Mesenchymal stem cell (in vitro differentiated cells and primary cell): ENCODE results near the gene CCDC63.

Experiments used
- DNase-seq: peaks from one replicate; pipeline ENCODE4 v3.0.0-alpha.2; 2013
- H2AFZ ChIP-seq: one replicate; pipeline ENCODE4 v1.6.1; 2013; ENCODE audit warnings: low read depth, mild to moderate bottlenecking, control low read depth, inconsistent platforms, low read length, moderate library complexity
- H2AK5ac ChIP-seq: 2 replicates; pipeline ENCODE4 v1.6.1; 2013; ENCODE audit warnings: low read length, moderate library complexity, mild to moderate bottlenecking, inconsistent platforms; ENCODE audit not compliant: severe bottlenecking
- H2BK120ac ChIP-seq: one replicate; pipeline ENCODE4 v1.6.1; 2013; ENCODE audit warnings: low read depth, mild to moderate bottlenecking, inconsistent platforms, low read length, moderate library complexity
- H2BK12ac ChIP-seq, 2 experiments: one replicate each; pipeline ENCODE4 v1.6.1; 2013; ENCODE audit warnings: inconsistent platforms in 2 of 2, low read length in 2 of 2, mild to moderate bottlenecking in 2 of 2, moderate library complexity in 2 of 2, control low read depth in 1 of 2
- H2BK15ac ChIP-seq: one replicate; pipeline ENCODE4 v1.6.1; 2013; ENCODE audit warnings: mild to moderate bottlenecking, low read depth, inconsistent platforms; ENCODE audit not compliant: poor library complexity, severe bottlenecking
- H2BK5ac ChIP-seq: 2 replicates; pipeline ENCODE4 v1.6.1; 2013; ENCODE audit warnings: low read depth, mild to moderate bottlenecking, low read length, control low read depth, inconsistent platforms; ENCODE audit not compliant: poor library complexity, severe bottlenecking
- H3K14ac ChIP-seq, 2 experiments: one replicate each; pipeline ENCODE4 v1.6.1; 2013; ENCODE audit warnings: inconsistent platforms in 2 of 2, low read length in 2 of 2, control low read depth in 1 of 2, mild to moderate bottlenecking in 1 of 2, moderate library complexity in 1 of 2
- H3K18ac ChIP-seq, 2 experiments: one replicate each; pipeline ENCODE4 v1.6.1; 2013; ENCODE audit warnings: inconsistent platforms in 2 of 2, low read length in 2 of 2, control low read depth in 1 of 2, low read depth in 1 of 2, mild to moderate bottlenecking in 1 of 2
- H3K23ac ChIP-seq, 2 experiments: one replicate each; pipeline ENCODE4 v1.6.1; 2013; ENCODE audit warnings: inconsistent platforms in 2 of 2, low read length in 2 of 2, mild to moderate bottlenecking in 2 of 2, moderate library complexity in 2 of 2, control low read depth in 1 of 2
- H3K27ac ChIP-seq: 2 replicates; pipeline ENCODE4 v1.5.1; 2013; ENCODE audit warnings: mild to moderate bottlenecking, moderate library complexity, low read length, control low read depth, inconsistent platforms; ENCODE audit not compliant: poor library complexity, severe bottlenecking
- H3K27me3 ChIP-seq, 2 experiments: 2 replicates each; pipeline versions ENCODE4 v1.6.1 to v1.7.0; 2013; ENCODE audit warnings: low read length in 2 of 2, mild to moderate bottlenecking in 2 of 2, moderate library complexity in 2 of 2, control low read depth in 1 of 2, inconsistent platforms in 1 of 2; ENCODE audit not compliant: control insufficient read depth in 1 of 2, insufficient read depth in 1 of 2
- H3K36me3 ChIP-seq, 2 experiments: 2 replicates each; pipeline versions ENCODE4 v1.6.1 to v1.7.0; 2013; ENCODE audit warnings: low read length in 2 of 2, control low read depth in 1 of 2, inconsistent platforms in 1 of 2, low read depth in 1 of 2, mild to moderate bottlenecking in 1 of 2; ENCODE audit not compliant: insufficient read depth in 2 of 2, control insufficient read depth in 1 of 2
- H3K4ac ChIP-seq, 2 experiments: one replicate each; pipeline ENCODE4 v1.6.1; 2013; ENCODE audit warnings: inconsistent platforms in 2 of 2, low read length in 2 of 2, mild to moderate bottlenecking in 2 of 2, moderate library complexity in 2 of 2, control low read depth in 1 of 2, low read depth in 1 of 2
- H3K4me1 ChIP-seq: 2 replicates; pipeline ENCODE4 v1.6.1; 2013; ENCODE audit warnings: low read depth, low read length, control low read depth; ENCODE audit not compliant: control insufficient read depth, insufficient read depth
- H3K4me2 ChIP-seq: 2 replicates; pipeline ENCODE4 v1.6.1; 2013; ENCODE audit warnings: low read length, mild to moderate bottlenecking, inconsistent platforms; ENCODE audit not compliant: poor library complexity, severe bottlenecking
- H3K4me3 ChIP-seq, 2 experiments: 2 replicates each; pipeline versions ENCODE4 v1.5.1 to v1.7.0; 2013; ENCODE audit warnings: low read length in 2 of 2, mild to moderate bottlenecking in 2 of 2, control low read depth in 1 of 2, low read depth in 1 of 2; ENCODE audit not compliant: insufficient read depth in 1 of 2
- H3K79me1 ChIP-seq: replicated peaks from 2 replicates; pipeline ENCODE4 v1.6.1; 2013; ENCODE audit warnings: mild to moderate bottlenecking, control low read depth, low read length, inconsistent platforms; ENCODE audit not compliant: poor library complexity, severe bottlenecking
- H3K9ac ChIP-seq: 2 replicates; pipeline ENCODE4 v1.7.0; 2013; ENCODE audit warnings: mild to moderate bottlenecking, low read length, moderate library complexity
- H3K9me3 ChIP-seq: 2 replicates; pipeline ENCODE4 v1.7.0; 2013; ENCODE audit warnings: mild to moderate bottlenecking, low read length; ENCODE audit not compliant: control insufficient read depth
- H4K8ac ChIP-seq: one replicate; pipeline ENCODE4 v1.6.1; 2013; ENCODE audit warnings: inconsistent platforms, mild to moderate bottlenecking, low read length, moderate library complexity
- H4K91ac ChIP-seq: one replicate; pipeline ENCODE4 v1.6.1; 2013; ENCODE audit warnings: mild to moderate bottlenecking, low read length, inconsistent platforms
- WGBS: methylation state at CpG from one replicate; pipeline ENCODE4 v1.1.7; 2013; ENCODE audit warnings: mixed read lengths; 5-methylcytosine and 5-hydroxymethylcytosine counted together

The CCDC63 gene

GRCh38 chr12:110807640-110808039 is 39.1 kb upstream of the CCDC63 start:
- no peak overlapping the region for H3K4me3 ChIP-seq
- WGBS: 81% methylated on average over 6 of the region's 7 CpGs

GRCh38 chr12:110809149-110809548 is 37.6 kb upstream of the CCDC63 start:
- no peaks in the 10 kb centered on the region for H3K79me1 ChIP-seq
- H3K27me3 ChIP-seq: peaks cover 13 to 20% of the 10 kb centered on the region in 2 experiments
- no peak overlapping the region for H3K23ac ChIP-seq
- H4K8ac ChIP-seq: no peak overlapping the region
- peaks cover 6% of the 10 kb centered on the region for H3K9me3 ChIP-seq
- H3K9ac ChIP-seq: no peak overlapping the region
- H2BK15ac ChIP-seq: no peak overlapping the region
- no peak overlapping the region for H3K14ac ChIP-seq
- H2BK5ac ChIP-seq: no peak overlapping the region
- H3K4me1 ChIP-seq: no peaks in the 10 kb centered on the region
- H3K18ac ChIP-seq: no peak overlapping the region
- H3K4me3 ChIP-seq: no peak overlapping the region
- H2BK120ac ChIP-seq: no peak overlapping the region
- no peak overlapping the region for H2AK5ac ChIP-seq
- no peak overlapping the region for H3K4me2 ChIP-seq
- no peak overlapping the region for H3K27ac ChIP-seq
- H2BK12ac ChIP-seq: no peak overlapping the region
- H2AFZ ChIP-seq: no peak overlapping the region
- DNase-seq: no peak
- no peak overlapping the region for H4K91ac ChIP-seq
- 0% methylated on average over 1 of the region's 1 CpG for WGBS
- H3K36me3 ChIP-seq: no peaks in the 10 kb centered on the region
- no peak overlapping the region for H3K4ac ChIP-seq

More at GRCh38 chr12:110807640-110808039, 39.1 kb upstream of the CCDC63 start:
- no peak overlapping the region for H2BK12ac ChIP-seq
- no peak overlapping the region for H3K9ac ChIP-seq
- no peak overlapping the region for H2BK120ac ChIP-seq
- no peak overlapping the region for H3K18ac ChIP-seq
- no peak overlapping the region for H3K27ac ChIP-seq
- no peak overlapping the region for H3K4ac ChIP-seq
- no peak overlapping the region for H2BK5ac ChIP-seq
- H2AK5ac ChIP-seq: no peak overlapping the region
- H3K79me1 ChIP-seq: no peaks in the 10 kb centered on the region
- H3K9me3 ChIP-seq: peaks cover 15% of the 10 kb centered on the region
- H3K27me3 ChIP-seq: peaks cover 3 to 5% of the 10 kb centered on the region in 2 experiments
- no peak overlapping the region for H4K8ac ChIP-seq
- H3K14ac ChIP-seq: no peak overlapping the region
- no peaks in the 10 kb centered on the region for H3K4me1 ChIP-seq
- no peak overlapping the region for H3K4me2 ChIP-seq
- H4K91ac ChIP-seq: no peak overlapping the region
- no peak overlapping the region for H2AFZ ChIP-seq
- H3K23ac ChIP-seq: no peak overlapping the region
- no peaks in the 10 kb centered on the region for H3K36me3 ChIP-seq
- DNase-seq: no peak
- H2BK15ac ChIP-seq: no peak overlapping the region

- Histone ChIP-seq H3K9ac (no peak overlapping the region), H2BK12ac (no peak overlapping the region), H3K27ac (no peak overlapping the region), H3K4me3 (no peak overlapping the region), H3K9me3 (no peaks in the 10 kb centered on the region), H3K36me3 (no peaks in the 10 kb centered on the region), H2AK5ac (no peak overlapping the region), H3K23ac (no peak overlapping the region), H2BK15ac (no peak overlapping the region), H2AFZ (no peak overlapping the region), H3K18ac (no peak overlapping the region), H3K14ac (no peak overlapping the region), H3K4ac (no peak overlapping the region), H3K4me2 (no peak overlapping the region), H4K8ac (no peak overlapping the region), H2BK120ac (no peak overlapping the region), H3K79me1 (no peaks in the 10 kb centered on the region), H2BK5ac (no peak overlapping the region), H3K27me3 (peaks cover 30 to 32% of the 10 kb centered on the region in 2 experiments), H3K4me1 (no peaks in the 10 kb centered on the region), H4K91ac (no peak overlapping the region)
- DNase-seq: no peak
- WGBS: 92% methylated on average over 6 of the region's 6 CpGs
Observed at GRCh38 chr12:110811972-110812371, 34.8 kb upstream of the CCDC63 start.

GRCh38 chr12:110813285-110813684 is 33.5 kb upstream of the CCDC63 start:
- no peak overlapping the region for H2BK12ac ChIP-seq
- 21% methylated on average over 8 of the region's 8 CpGs for WGBS
- peaks cover 32% of the 10 kb centered on the region in 2 experiments for H3K27me3 ChIP-seq
- no peak overlapping the region for H4K91ac ChIP-seq
- H3K9me3 ChIP-seq: no peaks in the 10 kb centered on the region
- H4K8ac ChIP-seq: no peak overlapping the region
- no peak overlapping the region for H3K23ac ChIP-seq
- H3K4me1 ChIP-seq: no peaks in the 10 kb centered on the region
- no peak overlapping the region for H2BK120ac ChIP-seq
- DNase-seq: no peak
- no peak overlapping the region for H3K4me2 ChIP-seq
- H2BK5ac ChIP-seq: no peak overlapping the region
- H3K14ac ChIP-seq: no peak overlapping the region
- H3K79me1 ChIP-seq: no peaks in the 10 kb centered on the region
- no peak overlapping the region for H2AFZ ChIP-seq
- H2AK5ac ChIP-seq: no peak overlapping the region
- H3K36me3 ChIP-seq: no peaks in the 10 kb centered on the region
- no peak overlapping the region for H3K4me3 ChIP-seq
- H3K18ac ChIP-seq: no peak overlapping the region
- H3K9ac ChIP-seq: no peak overlapping the region
- no peak overlapping the region for H3K27ac ChIP-seq
- no peak overlapping the region for H2BK15ac ChIP-seq
- no peak overlapping the region for H3K4ac ChIP-seq
